ENCODE results near the gene ESYT3.
"Not testable (repeated sequence)": the region's sequence is repeated elsewhere in the genome, so short reads cannot be mapped to it uniquely, and the experiment has no call there.

ESYT3 gene

GRCh38 chr3:138461246-138461645 is 26.8 kb downstream of the ESYT3 start:
- DNase-seq (ENCODE audit: low read depth) = no peak

- DNase-seq (ENCODE audit: low read depth) = no peak
Measured at GRCh38 chr3:138461896-138462295, 27.5 kb downstream of the ESYT3 start.

- no peak for DNase-seq (ENCODE audit: low read depth)
Measured at GRCh38 chr3:138463724-138464490, 29.5 kb downstream of the ESYT3 start.

- no peak for DNase-seq (ENCODE audit: low read depth)
Measured at GRCh38 chr3:138464491-138464860, 30.1 kb downstream of the ESYT3 start.

GRCh38 chr3:138465451-138465850 is 31.0 kb downstream of the ESYT3 start:
- DNase-seq (ENCODE audit: low read depth) = no peak

GRCh38 chr3:138465925-138466324 is 31.5 kb downstream of the ESYT3 start:
- DNase-seq (ENCODE audit: low read depth) = no peak

GRCh38 chr3:138467931-138468330 is 33.5 kb downstream of the ESYT3 start:
- no peak for DNase-seq (ENCODE audit: low read depth)

- DNase-seq (ENCODE audit: low read depth) = no peak
Measured at GRCh38 chr3:138468451-138468850, 34.0 kb downstream of the ESYT3 start.

- no peak for DNase-seq (ENCODE audit: low read depth)
Measured at GRCh38 chr3:138468886-138469285, 34.5 kb downstream of the ESYT3 start.

GRCh38 chr3:138469874-138470273 is 35.5 kb downstream of the ESYT3 start:
- no peak for DNase-seq (ENCODE audit: low read depth)

GRCh38 chr3:138470687-138471086 is 36.3 kb downstream of the ESYT3 start:
- DNase-seq (ENCODE audit: low read depth) = no peak

- no peak for DNase-seq (ENCODE audit: low read depth)
Measured at GRCh38 chr3:138471481-138471880, 37.1 kb downstream of the ESYT3 start.

- no peak for DNase-seq (ENCODE audit: low read depth)
Measured at GRCh38 chr3:138472141-138472825, 37.9 kb downstream of the ESYT3 start.

- DNase-seq (ENCODE audit: low read depth) = no peak
Measured at GRCh38 chr3:138473391-138473790, 39.0 kb downstream of the ESYT3 start.

- no peak for DNase-seq (ENCODE audit: low read depth)
Measured at GRCh38 chr3:138474163-138474562, 39.7 kb downstream of the ESYT3 start.

- DNase-seq (ENCODE audit: low read depth) = no peak
Measured at GRCh38 chr3:138476526-138476925, 42.1 kb downstream of the ESYT3 start.

GRCh38 chr3:138477120-138477519 is 42.7 kb downstream of the ESYT3 start:
- no peak for DNase-seq (ENCODE audit: low read depth)

GRCh38 chr3:138477801-138478200 is 43.4 kb downstream of the ESYT3 start:
- no peak for DNase-seq (ENCODE audit: low read depth)

GRCh38 chr3:138479438-138479863 is 45.0 kb downstream of the ESYT3 start:
- peak; percentile 11 for DNase-seq (ENCODE audit: low read depth)

GRCh38 chr3:138484672-138485071 is 50.3 kb downstream of the ESYT3 start:
- not testable (repeated sequence) for DNase-seq (ENCODE audit: low read depth)

GRCh38 chr3:138486580-138486979 is 52.2 kb downstream of the ESYT3 start:
- DNase-seq (ENCODE audit: low read depth) = not testable (repeated sequence)

GRCh38 chr3:138491971-138492370 is 57.6 kb downstream of the ESYT3 start:
- no peak for DNase-seq (ENCODE audit: low read depth)

- DNase-seq (ENCODE audit: low read depth) = no peak
Measured at GRCh38 chr3:138492980-138493675, 58.7 kb downstream of the ESYT3 start.

Data from stimulated activated CD8-positive, alpha-beta memory T cell treated with anti-CD3 and anti-CD28 coated beads, Interleukin-4, amount 100 ng/mL, for 24 hours (primary cell).